ENCODE results near the gene ATXN1. TPM values are rescaled to one million over a fixed set of nuclear protein-coding genes. Genes with fewer than 3 reads are reported as not detected.

The ATXN1 gene
- total RNA-seq, 4 donors from 2014 or later = 16.3 to 52.2 (median 25.7) TPM

- H3K4me3 ChIP-seq (ENCODE audit: low read depth, poor library complexity, severe bottlenecking) = no peak overlapping the region
- intact Hi-C loops (cut with DNase I; ENCODE audit: low total_unique reads) = loop anchor here (5.0 to 10.0 kb wide), 3 partner anchors 195 to 435 kb away; no protein-coding TSS in a partner anchor
- DNase-seq (ENCODE audit: low spot score in 2 of 2) = no peak
- TF ChIP-seq CTCF (IDR thresholded peaks at IDR 0.05) = no peak
- no peak for TF ChIP-seq POLR2A (IDR thresholded peaks at IDR 0.05)
- 87% methylated on average over 7 of the region's 7 CpGs for WGBS, 2 donors
Observed at GRCh38 chr6:16766836-16767745, 5.8 kb upstream of the ATXN1 start.

DNA sequence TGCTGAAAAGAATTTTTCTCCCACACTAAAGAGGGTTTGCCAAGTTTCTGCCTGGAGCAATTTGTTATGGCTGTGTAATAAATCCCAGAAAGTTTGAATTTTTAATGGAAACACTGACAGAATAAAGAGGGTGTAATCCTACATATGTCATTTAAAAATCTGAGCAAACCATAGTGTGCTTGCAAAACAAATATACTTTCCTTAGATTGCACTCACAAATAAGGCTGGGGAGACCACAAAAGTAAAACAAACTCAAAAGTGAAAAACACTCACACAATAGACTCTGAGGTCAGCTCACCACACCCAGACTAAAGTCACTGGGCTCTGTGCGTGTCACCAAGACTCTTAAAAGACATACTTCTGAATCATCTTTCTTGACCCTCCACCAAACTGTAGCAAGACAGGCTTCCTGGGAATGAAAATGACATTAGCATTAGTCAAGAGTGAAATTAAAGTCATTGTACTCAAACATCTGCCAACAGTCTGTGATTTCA, 4.8 kb upstream of the ATXN1 start:
- no peak overlapping the region for H3K4me3 ChIP-seq (ENCODE audit: low read depth, poor library complexity, severe bottlenecking)
- WGBS, 2 donors = 37 to 42% methylated on average over 1 of the region's 1 CpG
- TF ChIP-seq POLR2A (IDR thresholded peaks at IDR 0.05) (no peak), CTCF (IDR thresholded peaks at IDR 0.05) (no peak)
- DNase-seq (ENCODE audit: low spot score in 2 of 2) = no peak
- intact Hi-C loops (cut with DNase I; ENCODE audit: low total_unique reads) = loop anchor here (5.0 to 10.0 kb wide), 3 partner anchors 196 to 434 kb away; no protein-coding TSS in a partner anchor

DNA sequence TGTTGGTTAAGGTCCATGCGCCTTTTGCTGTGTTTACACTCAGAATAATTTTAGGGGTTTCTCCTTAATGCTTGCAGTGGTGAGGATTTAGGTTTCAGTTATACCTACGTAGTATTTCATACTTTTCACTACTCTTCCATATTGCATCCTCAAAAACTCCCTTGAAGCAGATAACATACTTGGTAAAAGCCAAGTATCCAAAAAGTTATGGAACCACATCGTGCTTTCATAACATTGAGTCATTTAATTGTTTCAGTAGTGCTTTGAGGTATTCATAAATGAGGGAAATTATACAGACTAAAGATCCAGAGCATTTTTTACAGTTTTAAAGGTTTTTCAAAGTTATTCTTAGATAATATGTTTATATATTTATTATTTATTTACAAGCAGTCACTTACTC, 4.0 kb upstream of the ATXN1 start:
- intact Hi-C loops (cut with DNase I; ENCODE audit: low total_unique reads) = loop anchor here (5.0 to 10.0 kb wide), 3 partner anchors 197 to 433 kb away; no protein-coding TSS in a partner anchor
- TF ChIP-seq CTCF (IDR thresholded peaks at IDR 0.05) (no peak), POLR2A (IDR thresholded peaks at IDR 0.05) (no peak)
- DNase-seq (ENCODE audit: low spot score in 2 of 2) = no peak
- WGBS, 2 donors = 82% methylated on average over 3 of the region's 3 CpGs
- H3K4me3 ChIP-seq (ENCODE audit: low read depth, poor library complexity, severe bottlenecking) = no peak overlapping the region

DNA sequence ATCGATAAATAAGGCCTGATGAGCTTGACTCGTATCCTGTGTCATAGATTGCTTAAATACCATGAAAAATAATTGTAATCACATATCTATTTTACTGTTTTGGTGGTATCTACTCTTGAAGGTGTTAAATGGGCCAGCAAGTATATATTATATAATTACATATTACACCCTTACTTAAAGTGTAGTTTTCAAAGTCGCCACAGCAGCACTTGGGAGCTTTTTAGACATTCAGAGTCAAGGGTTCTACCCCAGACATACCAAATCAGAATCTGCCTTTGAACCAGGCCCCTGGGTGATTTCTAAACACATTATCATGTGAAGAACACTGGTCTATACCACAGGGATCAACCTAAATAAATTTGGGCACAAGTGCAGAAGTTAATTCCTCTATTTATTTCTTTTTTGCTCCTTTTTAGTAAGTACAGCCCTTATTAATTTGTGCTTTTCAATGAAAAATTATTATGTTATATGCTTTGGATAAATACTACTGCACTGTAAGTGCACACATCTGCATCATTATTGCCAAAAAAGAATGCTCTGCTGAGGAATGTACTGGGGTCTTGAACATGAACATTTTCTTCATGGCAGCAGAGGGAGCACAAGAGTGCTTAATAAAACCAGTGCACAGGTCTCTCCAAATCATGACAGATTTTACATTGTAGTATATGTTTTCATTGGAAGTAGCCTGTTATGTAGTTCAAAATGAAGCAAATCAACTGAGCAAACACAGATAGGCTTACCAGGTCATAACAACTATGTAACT, 3.1 kb upstream of the ATXN1 start:
- no peak for TF ChIP-seq POLR2A (IDR thresholded peaks at IDR 0.05)
- no peak for TF ChIP-seq CTCF (IDR thresholded peaks at IDR 0.05)
- intact Hi-C loops (cut with DNase I; ENCODE audit: low total_unique reads) = loop anchor here (10.0 kb wide), 1 partner anchor 250 kb away; no protein-coding TSS in a partner anchor
- H3K4me3 ChIP-seq (ENCODE audit: low read depth, poor library complexity, severe bottlenecking) = no peak overlapping the region
- 70 to 74% methylated on average over 3 of the region's 3 CpGs for WGBS, 2 donors
- DNase-seq (ENCODE audit: low spot score in 2 of 2) = no peak

DNA sequence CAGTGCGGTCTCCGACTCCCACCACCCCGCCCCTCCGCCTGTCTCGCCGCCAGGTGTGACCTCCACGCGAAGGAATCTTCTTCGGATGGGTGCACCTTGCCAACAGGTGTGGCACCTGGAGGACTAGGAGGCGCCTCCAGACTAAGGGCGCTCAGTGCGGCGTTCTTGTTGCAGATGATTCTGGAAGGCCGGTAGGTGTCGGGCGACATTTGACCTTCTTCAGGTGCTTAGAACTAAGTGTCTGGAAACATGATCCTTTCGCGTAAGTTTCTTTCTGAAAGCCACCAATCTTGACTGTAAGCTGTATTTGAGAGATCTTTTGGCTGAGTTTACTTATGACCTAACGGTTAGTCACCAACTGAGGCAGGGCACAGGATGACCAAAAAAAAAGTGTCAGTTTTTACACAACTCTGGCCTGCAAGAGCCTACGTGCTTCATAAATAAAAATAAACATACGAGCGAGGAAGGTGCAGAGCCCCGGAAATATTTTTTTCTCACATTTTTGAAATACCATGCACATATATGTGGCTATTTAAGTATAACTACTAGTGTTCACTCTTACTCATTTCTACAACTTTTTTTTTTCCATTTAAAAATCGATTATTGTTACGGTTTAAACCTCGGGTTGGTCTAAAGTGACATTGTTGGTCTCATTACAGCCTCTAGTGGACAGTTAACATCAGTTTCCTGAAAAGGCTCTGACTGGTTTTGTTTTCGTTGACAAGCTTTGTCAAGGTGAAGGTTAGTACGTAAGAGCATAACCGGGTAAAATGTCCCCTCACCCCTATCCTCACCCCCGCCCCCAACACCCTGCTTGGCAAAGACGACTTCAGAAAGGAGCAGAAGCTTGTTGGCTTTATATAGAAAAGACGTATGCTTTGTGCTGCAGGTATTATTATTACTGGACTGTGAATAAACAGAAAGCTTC, 1.6 kb upstream of the ATXN1 start:
- peak; percentile 64 to 91 for DNase-seq (ENCODE audit: low spot score in 2 of 2)
- peak overlapping the region; percentile 53 for H3K4me3 ChIP-seq (ENCODE audit: low read depth, poor library complexity, severe bottlenecking)
- WGBS, 2 donors = 0 to 1% methylated on average over 31 to 32 of the region's 32 CpGs
- intact Hi-C loops (cut with DNase I; ENCODE audit: low total_unique reads) = loop anchor here (10.0 kb wide), 1 partner anchor 248 kb away; no protein-coding TSS in a partner anchor
- TF ChIP-seq POLR2A (IDR thresholded peaks at IDR 0.05) (no peak), CTCF (IDR thresholded peaks at IDR 0.05) (peak in 1 of 3 donors; percentile 27)

Data from lower leg skin (tissue), 4 donors.